Measurements from ENCODE around the gene CATSPERE.

The CATSPERE gene

DNA sequence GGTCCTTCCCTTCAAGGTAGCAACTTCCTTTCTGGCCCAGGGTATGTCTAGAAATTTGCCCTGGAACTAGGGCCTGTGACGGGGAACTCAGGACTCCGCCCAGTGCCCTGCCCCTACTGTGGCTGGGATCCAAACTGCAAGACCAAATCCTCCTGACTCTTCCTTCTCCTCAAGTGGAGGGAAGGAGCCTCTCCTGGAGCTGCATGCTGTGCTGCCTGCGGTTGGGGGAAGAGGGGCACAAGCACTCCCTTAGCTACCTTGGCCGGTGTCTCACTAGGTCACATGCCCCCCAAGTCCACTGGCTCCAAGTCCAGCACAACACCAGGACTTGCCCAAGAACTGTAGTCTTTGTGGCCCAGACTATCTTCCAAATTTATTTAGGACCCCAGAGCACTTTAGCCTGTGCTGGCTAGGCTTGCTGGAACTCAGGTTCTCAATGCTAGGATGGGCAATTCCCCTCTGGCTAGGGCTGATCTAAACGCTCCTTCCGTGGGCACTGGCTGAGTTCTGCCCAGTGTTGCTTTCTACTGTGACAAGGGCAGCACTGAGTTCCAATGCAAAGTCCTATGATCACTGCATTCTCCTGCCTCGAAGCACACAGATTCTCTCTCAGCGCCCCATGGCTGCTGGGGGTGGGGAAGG lies 21.6 kb upstream of the CATSPERE start:
- Mint-ChIP-seq H3K36me3 (ENCODE audit: insufficient read depth) (peaks cover 51% of the 10 kb centered on the region), H3K27ac (peak overlapping the region; percentile 71 to 88), H3K4me3 (no peak overlapping the region), H3K9me3 (no peaks in the 10 kb centered on the region), H3K27me3 (no peaks in the 10 kb centered on the region), H3K4me1 (ENCODE audit: low read depth in 2 of 2) (peaks cover 12 to 37% of the 10 kb centered on the region in 2 donors)
- no peak for DNase-seq
- ATAC-seq (replicated peaks): no peak

DNA sequence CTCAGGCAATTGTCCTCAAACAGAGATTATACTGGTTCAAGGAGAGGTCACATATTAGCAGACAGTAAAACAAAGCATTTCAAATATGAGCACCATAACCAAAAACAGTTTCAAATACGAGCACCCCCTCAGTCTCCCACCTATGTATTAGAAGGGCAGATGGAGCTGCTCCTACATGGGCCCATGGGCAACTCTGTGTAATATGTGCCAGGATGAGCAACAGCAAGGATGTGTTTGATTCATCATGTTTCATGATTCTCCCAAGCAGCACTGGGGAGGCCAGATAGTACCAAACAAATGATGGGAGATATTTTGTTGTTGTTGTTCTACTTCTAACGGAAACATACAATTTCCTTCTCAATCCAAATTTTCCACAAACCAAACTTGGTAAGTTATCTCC lies 18.2 kb upstream of the CATSPERE start:
- Mint-ChIP-seq H3K36me3 (ENCODE audit: insufficient read depth) (peaks cover 27% of the 10 kb centered on the region), H3K4me1 (ENCODE audit: low read depth in 2 of 2) (peaks cover 29 to 51% of the 10 kb centered on the region in 2 donors), H3K9me3 (no peaks in the 10 kb centered on the region), H3K27me3 (no peaks in the 10 kb centered on the region), H3K27ac (no peak overlapping the region), H3K4me3 (no peak overlapping the region)
- DNase-seq: no peak
- ATAC-seq (replicated peaks): no peak

DNA sequence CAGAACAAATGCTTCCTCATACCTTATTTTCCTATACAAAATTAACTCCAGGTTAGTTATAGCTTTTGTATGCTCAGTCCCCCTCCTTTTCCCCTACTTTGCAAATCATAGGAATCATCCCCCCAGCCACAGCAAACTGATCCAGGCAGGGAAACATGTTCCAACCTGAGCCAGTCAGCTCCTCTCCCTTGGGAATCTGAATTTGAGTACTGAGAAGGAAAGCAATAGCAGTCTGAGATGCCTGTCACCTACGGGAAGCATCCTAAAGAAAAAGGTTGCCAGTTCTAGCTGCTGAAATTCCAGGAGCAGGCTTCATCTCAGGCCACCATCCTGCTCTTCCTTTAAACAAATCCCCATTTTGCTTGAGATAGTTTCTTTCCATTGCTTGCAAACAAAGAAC lies 16.2 kb upstream of the CATSPERE start:
- no peaks in the 10 kb centered on the region for H3K9me3 Mint-ChIP-seq
- DNase-seq (no peak), ATAC-seq (replicated peaks) (no peak)
- H3K27ac Mint-ChIP-seq: peak overlapping the region in 1 of 2 donors; percentile 90
- peaks cover 29 to 49% of the 10 kb centered on the region in 2 donors for H3K4me1 Mint-ChIP-seq (ENCODE audit: low read depth in 2 of 2)
- peak overlapping the region in 1 of 2 donors; percentile 35 for H3K4me3 Mint-ChIP-seq
- no peaks in the 10 kb centered on the region for H3K27me3 Mint-ChIP-seq
- peaks cover 30% of the 10 kb centered on the region for H3K36me3 Mint-ChIP-seq (ENCODE audit: insufficient read depth)

DNA sequence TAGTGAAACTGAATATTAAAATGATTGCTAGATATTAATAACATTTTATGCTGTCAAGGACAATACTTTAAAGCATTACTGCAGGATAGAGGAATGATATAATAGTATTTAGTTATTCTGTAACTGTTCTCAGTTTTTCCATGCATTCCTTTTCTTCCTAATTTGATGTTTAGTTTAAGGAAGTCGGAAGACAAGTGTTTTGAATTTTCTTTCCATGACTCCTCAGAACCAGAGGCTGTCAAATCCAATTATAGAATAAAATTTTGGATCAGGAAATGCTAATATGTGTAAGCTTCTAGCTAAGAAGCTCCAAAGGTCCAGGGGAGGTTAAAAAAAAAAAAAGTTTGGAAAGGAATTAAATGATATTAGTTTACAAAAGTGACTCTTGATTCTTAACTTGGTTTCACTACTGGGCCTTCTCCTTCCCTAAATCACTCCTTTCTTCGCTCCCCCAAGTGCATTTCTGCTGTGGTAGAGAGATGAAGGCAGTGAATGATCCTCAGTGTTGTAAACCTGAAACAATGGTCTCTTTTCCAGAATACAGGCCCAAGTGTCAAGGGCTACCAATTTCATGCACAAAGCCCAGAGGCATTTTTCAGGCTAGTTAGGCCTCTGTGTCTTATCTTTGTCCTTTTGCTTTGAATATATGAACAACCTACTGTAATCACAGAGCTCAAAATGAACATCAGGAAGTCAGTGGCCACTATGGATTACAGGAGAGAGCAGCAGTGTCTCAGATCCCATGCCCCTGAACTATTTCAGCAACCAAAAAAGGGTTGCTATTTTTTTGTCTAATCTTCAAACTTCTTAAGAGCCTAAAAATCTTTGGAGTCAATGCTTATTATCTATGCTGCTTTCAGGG lies 15.5 kb upstream of the CATSPERE start:
- DNase-seq (no peak), ATAC-seq (replicated peaks) (no peak)
- peaks cover 36 to 50% of the 10 kb centered on the region in 2 donors for H3K4me1 Mint-ChIP-seq (ENCODE audit: low read depth in 2 of 2)
- H3K4me3 Mint-ChIP-seq: peak overlapping the region; percentile 35 to 36
- H3K27me3 Mint-ChIP-seq: no peaks in the 10 kb centered on the region
- no peaks in the 10 kb centered on the region for H3K9me3 Mint-ChIP-seq
- H3K27ac Mint-ChIP-seq: peak overlapping the region; percentile 38 to 90
- H3K36me3 Mint-ChIP-seq (ENCODE audit: insufficient read depth): peaks cover 34% of the 10 kb centered on the region

DNA sequence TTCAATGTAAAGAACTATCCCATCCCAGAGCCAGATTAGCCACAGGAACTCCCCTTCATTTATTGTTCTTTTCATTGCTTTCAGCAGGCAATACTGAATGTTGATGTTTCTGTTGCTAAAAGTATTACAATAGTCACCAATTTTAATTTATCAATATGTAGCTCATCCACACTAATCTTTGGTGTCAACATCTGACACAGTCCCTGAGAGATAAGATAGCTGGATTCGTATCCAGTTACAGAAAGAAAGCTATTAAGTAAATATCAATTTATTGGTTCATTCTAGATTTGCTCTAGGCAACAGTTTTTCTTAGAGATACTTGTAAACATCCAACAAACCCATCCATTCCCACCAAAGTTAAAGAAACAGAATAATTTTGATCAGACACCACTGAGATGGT lies 14.0 kb upstream of the CATSPERE start:
- Mint-ChIP-seq H3K4me1 (ENCODE audit: low read depth in 2 of 2) (peaks cover 40 to 55% of the 10 kb centered on the region in 2 donors), H3K27ac (peak overlapping the region; percentile 9 to 25), H3K36me3 (ENCODE audit: insufficient read depth) (peaks cover 47% of the 10 kb centered on the region), H3K9me3 (no peaks in the 10 kb centered on the region), H3K27me3 (no peaks in the 10 kb centered on the region), H3K4me3 (peak overlapping the region in 1 of 2 donors; percentile 9)
- no peak for DNase-seq
- ATAC-seq (replicated peaks): no peak

- peaks cover 44 to 59% of the 10 kb centered on the region in 2 donors for H3K4me1 Mint-ChIP-seq (ENCODE audit: low read depth in 2 of 2)
Observed at GRCh38 chr1:244447552-244447951, 13.5 kb upstream of the CATSPERE start.

DNA sequence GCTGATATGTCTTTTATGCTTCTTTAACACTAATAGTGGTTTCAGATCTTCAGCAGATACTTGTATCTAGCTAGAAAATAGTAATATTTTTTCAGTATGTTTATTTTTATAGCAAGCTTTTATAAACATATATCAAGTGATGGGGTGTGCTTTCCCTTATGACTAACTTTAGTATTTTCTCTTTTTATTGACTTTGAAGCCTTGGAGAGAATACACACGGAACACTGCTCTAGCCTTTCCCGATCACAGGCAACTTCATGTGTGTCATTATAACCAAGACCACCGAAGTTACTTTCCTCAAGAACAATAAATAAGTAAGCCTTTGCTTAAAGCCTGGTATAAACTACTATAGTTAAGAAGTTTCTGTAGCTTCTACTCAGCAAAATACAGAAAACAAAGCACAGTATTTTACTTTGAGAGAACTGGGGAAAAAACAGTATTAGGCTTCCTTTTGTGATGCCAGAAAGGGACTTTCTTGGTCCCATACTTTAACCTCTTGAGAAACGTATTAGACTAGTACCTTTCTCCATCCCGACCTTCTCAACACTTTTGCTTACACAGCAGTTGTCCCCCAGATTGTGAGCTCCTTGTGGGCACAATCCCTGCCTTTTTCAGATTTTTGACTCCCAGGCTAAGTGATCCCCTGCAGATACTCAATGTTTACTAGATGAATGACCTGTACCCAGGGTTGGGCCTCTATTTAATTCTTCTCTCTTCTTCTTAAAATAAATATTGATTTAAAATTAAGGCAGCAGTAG lies 12.6 kb upstream of the CATSPERE start:
- DNase-seq: no peak

More at GRCh38 chr1:244447552-244447951, 13.5 kb upstream of the CATSPERE start:
- Mint-ChIP-seq H3K4me3 (peak overlapping the region in 1 of 2 donors; percentile 9), H3K9me3 (no peaks in the 10 kb centered on the region), H3K27ac (peak overlapping the region; percentile 9 to 25), H3K27me3 (no peaks in the 10 kb centered on the region), H3K36me3 (ENCODE audit: insufficient read depth) (peaks cover 47% of the 10 kb centered on the region)
- ATAC-seq (replicated peaks): no peak
- DNase-seq: no peak

GRCh38 chr1:244449936-244450508 lies 11.1 kb upstream of the CATSPERE start:
- peak overlapping the region; percentile 91 to 93 for H3K4me3 Mint-ChIP-seq
- H3K4me1 Mint-ChIP-seq (ENCODE audit: low read depth in 2 of 2): peaks cover 41 to 51% of the 10 kb centered on the region in 2 donors
- no peak for ATAC-seq (replicated peaks)
- H3K27ac Mint-ChIP-seq: peak overlapping the region; percentile 97
- no peak for DNase-seq
- peaks cover 40% of the 10 kb centered on the region for H3K36me3 Mint-ChIP-seq (ENCODE audit: insufficient read depth)
- H3K9me3 Mint-ChIP-seq: no peaks in the 10 kb centered on the region
- no peaks in the 10 kb centered on the region for H3K27me3 Mint-ChIP-seq

More for the DNA sequence above, 12.6 kb upstream of the CATSPERE start:
- ATAC-seq (replicated peaks): no peak
- no peaks in the 10 kb centered on the region for H3K27me3 Mint-ChIP-seq
- H3K4me1 Mint-ChIP-seq (ENCODE audit: low read depth in 2 of 2): peaks cover 44 to 55% of the 10 kb centered on the region in 2 donors
- peak overlapping the region; percentile 97 for H3K27ac Mint-ChIP-seq
- no peaks in the 10 kb centered on the region for H3K9me3 Mint-ChIP-seq
- H3K36me3 Mint-ChIP-seq (ENCODE audit: insufficient read depth): peaks cover 47% of the 10 kb centered on the region
- H3K4me3 Mint-ChIP-seq: peak overlapping the region in 1 of 2 donors; percentile 22

GRCh38 chr1:244450597-244451538 lies 10.2 kb upstream of the CATSPERE start:
- peak overlapping the region; percentile 91 to 93 for H3K4me3 Mint-ChIP-seq
- ATAC-seq (replicated peaks) (peak; percentile 14), DNase-seq (peak; percentile 34 to 48 (median 46))
- H3K4me1 Mint-ChIP-seq (ENCODE audit: low read depth in 2 of 2): peaks cover 36 to 43% of the 10 kb centered on the region in 2 donors
- H3K27ac Mint-ChIP-seq: peak overlapping the region; percentile 97
- no peaks in the 10 kb centered on the region for H3K27me3 Mint-ChIP-seq
- H3K36me3 Mint-ChIP-seq (ENCODE audit: insufficient read depth): peaks cover 38% of the 10 kb centered on the region
- H3K9me3 Mint-ChIP-seq: no peaks in the 10 kb centered on the region

DNA sequence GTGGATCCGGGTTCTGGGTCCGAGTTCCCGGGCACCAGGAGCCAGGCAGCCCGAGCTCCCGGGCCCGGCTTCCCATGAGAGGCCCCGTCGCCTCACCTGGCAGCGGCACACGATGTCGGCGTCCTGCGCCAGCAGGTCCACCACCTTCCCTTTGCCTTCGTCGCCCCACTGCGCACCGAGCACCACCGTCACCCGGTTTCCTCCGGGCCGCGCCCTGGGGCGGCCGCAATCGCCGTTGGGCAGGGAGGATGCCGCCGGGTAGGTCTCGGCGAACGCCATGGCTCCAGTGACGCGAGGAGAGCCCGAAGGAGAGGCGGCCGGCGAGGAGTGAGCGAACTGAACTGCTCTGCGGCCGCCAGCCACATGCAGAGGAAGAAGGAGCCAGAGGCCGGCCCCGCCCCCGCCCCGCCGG lies 9.5 kb upstream of the CATSPERE start, which contains the start of gene ADSS2:
Gene ADSS2, minus strand, starts transcription at position 371 of the 412 bp plus-strand sequence. Its CDS starts 92 bp downstream, at position 279.
- H3K4me1 Mint-ChIP-seq (ENCODE audit: low read depth in 2 of 2): peaks cover 32 to 36% of the 10 kb centered on the region in 2 donors
- H3K9me3 Mint-ChIP-seq: no peaks in the 10 kb centered on the region
- ATAC-seq (replicated peaks) (no peak), DNase-seq (no peak)
- no peaks in the 10 kb centered on the region for H3K27me3 Mint-ChIP-seq
- H3K27ac Mint-ChIP-seq: peak within 1 kb of the TSS; percentile 97
- H3K36me3 Mint-ChIP-seq (ENCODE audit: insufficient read depth): peaks cover 38% of the 10 kb centered on the region
- peak within 1 kb of the TSS; percentile 91 to 93 for H3K4me3 Mint-ChIP-seq

GRCh38 chr1:244451951-244452795 lies 8.9 kb upstream of the CATSPERE start:
- peak overlapping the region; percentile 91 to 93 for H3K4me3 Mint-ChIP-seq
- H3K4me1 Mint-ChIP-seq (ENCODE audit: low read depth in 2 of 2): peaks cover 30 to 32% of the 10 kb centered on the region in 2 donors
- H3K36me3 Mint-ChIP-seq (ENCODE audit: insufficient read depth): peaks cover 37% of the 10 kb centered on the region
- peak; percentile 97 to 99 (median 98) for DNase-seq
- peak; percentile 84 for ATAC-seq (replicated peaks)
- H3K9me3 Mint-ChIP-seq: no peaks in the 10 kb centered on the region
- peak overlapping the region; percentile 97 for H3K27ac Mint-ChIP-seq
- H3K27me3 Mint-ChIP-seq: no peaks in the 10 kb centered on the region
